Stomach (tissue), 9 donors: ENCODE data around the gene KPTN. TPM values are rescaled to one million over a fixed set of nuclear protein-coding genes. Genes with fewer than 3 reads are reported as not detected.
A peak's percentile ranks its signal among the peaks of the same experiment; 100 is the strongest.

Source experiments
- DNase-seq, 2 donors: peaks; one replicate each; pipeline versions ENCODE4 v3.0.0 to v3.0.0-alpha.2; 2013 to 2019
- H3K27ac ChIP-seq, 5 donors: fragments of 200-600 bp in 4 of 5; sonication (generic) in 4 of 5; one replicate each; pipeline ENCODE4 v1.5.1; 2013 to 2019; ENCODE audit warnings: mild to moderate bottlenecking in 1 of 5, moderate library complexity in 1 of 5
- H3K27me3 ChIP-seq, 3 donors: fragments of 200-600 bp; sonication (generic); one replicate each; pipeline ENCODE4 v1.5.1; 2017 to 2019; ENCODE audit warnings: mixed run types in 1 of 3
- H3K36me3 ChIP-seq, 4 donors: fragments of 200-600 bp; sonication (generic); 1 replicate in 3 of 4; 2 replicates in 1 of 4; pipeline ENCODE4 v1.5.1; 2016 to 2019
- H3K4me1 ChIP-seq, 4 donors: fragments of 200-600 bp; sonication (generic); one replicate each; pipeline ENCODE4 v1.5.1; 2016 to 2019
- H3K4me3 ChIP-seq, 4 donors: fragments of 200-600 bp; sonication (generic) in 3 of 4; one replicate each; pipeline ENCODE4 v1.5.1; 2016 to 2019; ENCODE audit warnings: mild to moderate bottlenecking in 1 of 4
- H3K9me3 ChIP-seq, 4 donors: fragments of 200-600 bp; sonication (generic); one replicate each; pipeline ENCODE4 v1.5.1; 2016 to 2019
- EP300 ChIP-seq: sonication (generic); formaldehyde crosslinking; IDR thresholded peaks from one replicate; pipeline ENCODE4 v1.6.1; 2017; ENCODE audit warnings: antibody characterized with exemption
- POLR2A ChIP-seq, 4 donors: fragments of 450-650 bp; IDR thresholded peaks; one replicate each; pipeline ENCODE4 v1.6.1; 2016; ENCODE audit warnings: antibody characterized with exemption in 4 of 4, control low read depth in 2 of 4, mild to moderate bottlenecking in 1 of 4, moderate library complexity in 1 of 4
- POLR2AphosphoS5 ChIP-seq, 3 donors: sonication (generic); formaldehyde crosslinking; IDR thresholded peaks; one replicate each; pipeline ENCODE4 v1.6.1; 2016; ENCODE audit warnings: antibody characterized with exemption in 3 of 3
- WGBS, 5 donors: extraction: QIAGEN DNeasy Blood & Tissue Kit in 3 of 5; methylation state at CpG; one replicate each; pipeline versions ENCODE4 v1.1.5 to v1.1.7; 2013 to 2018; 5-methylcytosine and 5-hydroxymethylcytosine counted together
- intact Hi-C: fragments of 100-400 bp; cut with DNase I; formaldehyde crosslinking; loops from one replicate; pipeline ENCODE4 v1.15.1; 2023; ENCODE audit warnings: low total_unique reads
- polyA plus RNA-seq, 3 donors: library from polyadenylated mRNA; stranded (reverse); fragments of 200-250 nt; gene quantifications; one replicate each; pipeline ENCODE4 v1.2.3, GENCODE V29; 2013
- total RNA-seq, 5 donors: library from RNA; depleted of rRNA; stranded (reverse); fragments of >200 nt; gene quantifications; one replicate each; pipeline versions ENCODE4 v1.1.0 to v1.2.3, GENCODE V29; 2014 to 2016
- TF ChIP-seq, protein P1 (sequence below), 7 experiments: fragments of 450-650 bp in 4 of 7; fragments of 200-600 bp in 3 of 7; sonication (generic) in 3 of 7; IDR thresholded peaks; one replicate each; pipeline ENCODE4 v1.5.1; 2016 to 2019; ENCODE audit warnings: antibody characterized with exemption in 7 of 7, control low read depth in 2 of 7, mild to moderate bottlenecking in 1 of 7
- donor health status: healthy with polysubstance abuse.
- donor health status: Bipolar disorder and iron deficiency.
- donor health status: healthy.

KPTN gene
- total and polyA plus RNA-seq, 8 donors, result 3.2 to 28.0 (median 18.9) TPM

GRCh38 chr19:47471733-47472457 lies 12.1 kb downstream of the KPTN start, which contains the start of gene SLC8A2:
TSS of gene SLC8A2 (minus strand) at chr19:47471893. CDS start at chr19:47466403, 5,490 bp downstream.
- WGBS, 5 donors, result 4 to 7% (median 6%) methylated on average over 13 to 27 of the region's 29 CpGs
- H3K4me3 ChIP-seq, result peak within 1 kb of the TSS; percentile 18 to 41 (median 34)
- H3K9me3 ChIP-seq, result no peaks in the 10 kb centered on the region
- H3K36me3 ChIP-seq, result peaks cover 0 to 7% (median 2%) of the 10 kb centered on the region in 4 donors
- peaks cover 0 to 78% (median 60%) of the 10 kb centered on the region in 3 donors for H3K27me3 ChIP-seq
- H3K4me1 ChIP-seq, result peaks cover 0 to 36% (median 21%) of the 10 kb centered on the region in 4 donors
- intact Hi-C loops, result no loop called here
- peak; percentile 51 to 96 for DNase-seq
- peak within 1 kb of the TSS in 1 of 5 donors; percentile 70 for H3K27ac ChIP-seq
- TF ChIP-seq EP300, result no peak
- TF ChIP-seq, protein P1, sequence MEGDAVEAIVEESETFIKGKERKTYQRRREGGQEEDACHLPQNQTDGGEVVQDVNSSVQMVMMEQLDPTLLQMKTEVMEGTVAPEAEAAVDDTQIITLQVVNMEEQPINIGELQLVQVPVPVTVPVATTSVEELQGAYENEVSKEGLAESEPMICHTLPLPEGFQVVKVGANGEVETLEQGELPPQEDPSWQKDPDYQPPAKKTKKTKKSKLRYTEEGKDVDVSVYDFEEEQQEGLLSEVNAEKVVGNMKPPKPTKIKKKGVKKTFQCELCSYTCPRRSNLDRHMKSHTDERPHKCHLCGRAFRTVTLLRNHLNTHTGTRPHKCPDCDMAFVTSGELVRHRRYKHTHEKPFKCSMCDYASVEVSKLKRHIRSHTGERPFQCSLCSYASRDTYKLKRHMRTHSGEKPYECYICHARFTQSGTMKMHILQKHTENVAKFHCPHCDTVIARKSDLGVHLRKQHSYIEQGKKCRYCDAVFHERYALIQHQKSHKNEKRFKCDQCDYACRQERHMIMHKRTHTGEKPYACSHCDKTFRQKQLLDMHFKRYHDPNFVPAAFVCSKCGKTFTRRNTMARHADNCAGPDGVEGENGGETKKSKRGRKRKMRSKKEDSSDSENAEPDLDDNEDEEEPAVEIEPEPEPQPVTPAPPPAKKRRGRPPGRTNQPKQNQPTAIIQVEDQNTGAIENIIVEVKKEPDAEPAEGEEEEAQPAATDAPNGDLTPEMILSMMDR (IDR thresholded peaks at IDR 0.05), result no peak

GRCh38 chr19:47471381-47471732 lies 12.7 kb downstream of the KPTN start:
- WGBS, 5 donors, result 0 to 7% (median 5%) methylated on average over 7 to 16 of the region's 16 CpGs
- H3K27me3 ChIP-seq, result peaks cover 0 to 83% (median 60%) of the 10 kb centered on the region in 3 donors
- no peak for TF ChIP-seq POLR2A (IDR thresholded peaks at IDR 0.05)
- no peak for TF ChIP-seq POLR2AphosphoS5 (IDR thresholded peaks at IDR 0.05)
- TF ChIP-seq EP300, result no peak
- TF ChIP-seq, protein P1 (IDR thresholded peaks at IDR 0.05), result no peak
- peak overlapping the region in 1 of 5 donors; percentile 70 for H3K27ac ChIP-seq
- no peaks in the 10 kb centered on the region for H3K9me3 ChIP-seq
- peaks cover 0 to 36% (median 21%) of the 10 kb centered on the region in 4 donors for H3K4me1 ChIP-seq
- H3K36me3 ChIP-seq, result peaks cover 0 to 7% (median 1%) of the 10 kb centered on the region in 4 donors
- H3K4me3 ChIP-seq, result peak overlapping the region; percentile 18 to 41 (median 34)
- intact Hi-C loops, result no loop called here
- no peak for DNase-seq

DNA sequence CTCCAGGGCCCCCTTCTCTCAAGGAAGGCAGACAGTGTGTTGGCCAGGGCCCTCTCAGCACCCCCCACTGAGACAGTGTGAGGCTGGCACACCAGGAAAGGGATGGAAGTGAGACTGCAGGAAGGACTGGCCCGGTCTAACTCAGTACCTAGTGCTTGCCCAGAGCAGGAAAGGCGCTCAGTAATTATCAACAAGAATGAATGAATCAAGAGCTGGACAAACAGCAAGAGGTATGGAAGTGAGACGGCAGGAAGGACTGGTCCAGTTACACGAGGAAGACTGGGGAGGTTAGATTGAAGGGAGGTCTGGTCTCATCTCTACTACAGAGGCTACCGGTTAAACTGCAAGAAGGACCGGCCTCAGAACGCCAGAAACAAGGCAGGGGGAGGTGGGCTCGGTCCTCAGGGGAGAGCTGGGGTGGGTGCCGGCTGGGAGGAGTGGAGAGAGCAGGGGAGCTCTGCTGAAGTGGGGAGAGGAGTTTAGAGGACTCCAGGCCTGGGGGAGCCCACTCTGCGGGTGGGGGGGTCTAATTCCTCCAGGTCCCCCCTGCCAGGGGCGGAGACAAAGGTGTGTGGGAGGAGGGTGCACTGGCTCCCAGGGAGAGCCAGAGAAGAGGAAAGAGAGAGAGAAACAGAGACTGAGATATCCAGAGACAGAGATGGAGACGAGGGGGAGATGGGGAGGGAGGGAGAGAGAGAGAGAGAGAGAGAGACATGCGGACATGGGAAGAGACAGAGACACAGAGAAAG lies 13.4 kb downstream of the KPTN start:
- Histone ChIP-seq H3K9me3 (no peaks in the 10 kb centered on the region), H3K27me3 (peaks cover 0 to 90% (median 64%) of the 10 kb centered on the region in 3 donors), H3K4me1 (peaks cover 0 to 36% (median 21%) of the 10 kb centered on the region in 4 donors), H3K27ac (peak overlapping the region in 1 of 5 donors; percentile 70), H3K4me3 (peak overlapping the region in 2 of 4 donors; percentile 32 to 41), H3K36me3 (peaks cover 0 to 6% (median 0%) of the 10 kb centered on the region in 4 donors)
- 21 to 30% (median 24%) methylated on average over 13 of the region's 13 CpGs for whole genome bisulfite sequencing, 5 donors
- intact Hi-C loops, result no loop called here
- no peak for DNase-seq
- TF ChIP-seq EP300, result no peak
- no peak for TF ChIP-seq POLR2AphosphoS5 (IDR thresholded peaks at IDR 0.05)
- TF ChIP-seq, protein P1 (IDR thresholded peaks at IDR 0.05), result no peak
- TF ChIP-seq POLR2A (IDR thresholded peaks at IDR 0.05), result no peak

GRCh38 chr19:47469719-47470118 lies 14.3 kb downstream of the KPTN start:
- Histone ChIP-seq H3K9me3 (no peaks in the 10 kb centered on the region), H3K4me3 (no peak overlapping the region), H3K36me3 (no peaks in the 10 kb centered on the region), H3K27me3 (peaks cover 0 to 97% (median 64%) of the 10 kb centered on the region in 3 donors), H3K27ac (peak overlapping the region in 1 of 5 donors; percentile 42), H3K4me1 (peaks cover 0 to 36% (median 21%) of the 10 kb centered on the region in 4 donors)
- intact Hi-C loops, result no loop called here
- TF ChIP-seq, protein P1 (IDR thresholded peaks at IDR 0.05), result no peak
- TF ChIP-seq EP300 (no peak), POLR2A (IDR thresholded peaks at IDR 0.05) (no peak), POLR2AphosphoS5 (IDR thresholded peaks at IDR 0.05) (no peak)
- peak in 1 of 2 donors; percentile 27 for DNase-seq
- WGBS, 5 donors, result 3 to 20% (median 13%) methylated on average over 7 to 12 of the region's 12 CpGs
